NB4 (cell line): ENCODE results near the gene CALHM2.

ENCODE experiments used
- CTCF ChIP-seq: IDR thresholded peaks from one replicate; pipeline ENCODE4 v1.5.1; 2012; ENCODE audit warnings: low read depth, low read length
- MYC ChIP-seq: IDR thresholded peaks from 2 replicates; pipeline ENCODE4 v1.6.1; 2011; ENCODE audit warnings: low read depth, low read length
- POLR2A ChIP-seq: IDR thresholded peaks from 2 replicates; pipeline ENCODE4 v1.6.1; 2011; ENCODE audit warnings: mild to moderate bottlenecking; ENCODE audit not compliant: insufficient read length; ENCODE audit errors: extremely low read depth

GRCh38 chr10:103444478-103444877, 7.7 kb downstream of the CALHM2 start:
- TF ChIP-seq CTCF = no peak
- TF ChIP-seq POLR2A = no peak
- no peak for TF ChIP-seq MYC
